ENCODE data around the gene LRP5. TPM values are rescaled to one million over a fixed set of nuclear protein-coding genes. Genes with fewer than 3 reads are reported as not detected.
A peak's percentile ranks its signal among the peaks of the same experiment; 100 is the strongest.

LRP5 gene
- polyA plus RNA-seq, 1 donor, result 109 TPM

DNA sequence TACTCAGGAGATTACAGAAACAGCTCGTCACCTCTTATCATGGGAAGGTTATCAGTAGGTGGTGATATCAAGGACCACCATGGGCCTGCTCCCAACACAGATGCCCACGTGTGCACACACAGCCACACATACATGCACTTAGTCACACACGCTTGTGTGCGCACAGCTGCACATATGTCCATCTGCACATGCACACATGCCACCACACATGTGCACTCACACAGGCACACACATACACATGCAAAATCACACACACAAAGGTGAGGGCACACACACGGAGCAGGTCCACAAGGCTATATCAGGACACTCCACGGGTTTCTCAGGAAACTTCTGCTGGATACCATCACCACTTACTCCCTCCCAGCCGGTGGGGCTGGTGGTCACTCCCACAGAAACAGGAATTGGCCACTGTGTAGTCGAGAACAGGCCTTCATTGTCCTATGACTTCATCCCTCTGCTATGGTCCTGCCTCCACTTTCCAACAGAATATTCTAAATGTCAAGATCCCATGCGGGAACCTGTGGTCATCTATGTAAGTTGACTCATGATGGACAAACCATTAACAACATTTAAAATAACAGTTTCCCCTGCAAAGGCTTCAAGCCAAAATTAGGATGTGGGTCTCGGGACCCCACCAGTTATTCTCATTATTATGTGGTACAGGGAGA lies 42.8 kb upstream of the LRP5 start:
- Histone ChIP-seq H3K36me3 (ENCODE audit: control insufficient read depth, insufficient read depth, low read length) (peaks cover 41% of the 10 kb centered on the region), H3K9me3 (ENCODE audit: control insufficient read depth, low read depth, low read length) (no peaks in the 10 kb centered on the region), H3K4me3 (ENCODE audit: low read length) (no peak overlapping the region), H3K27ac (ENCODE audit: low read length) (peak overlapping the region; percentile 95), H3K4me1 (ENCODE audit: control insufficient read depth, insufficient read depth, low read length) (peaks cover 15% of the 10 kb centered on the region), H3K27me3 (ENCODE audit: control insufficient read depth, insufficient read depth, low read length) (no peaks in the 10 kb centered on the region)
- no peak for DNase-seq
- WGBS (ENCODE audit: insufficient coverage, low lambda C conversion rate), result no CpG with 5 or more reads among the region's 10 CpGs

DNA sequence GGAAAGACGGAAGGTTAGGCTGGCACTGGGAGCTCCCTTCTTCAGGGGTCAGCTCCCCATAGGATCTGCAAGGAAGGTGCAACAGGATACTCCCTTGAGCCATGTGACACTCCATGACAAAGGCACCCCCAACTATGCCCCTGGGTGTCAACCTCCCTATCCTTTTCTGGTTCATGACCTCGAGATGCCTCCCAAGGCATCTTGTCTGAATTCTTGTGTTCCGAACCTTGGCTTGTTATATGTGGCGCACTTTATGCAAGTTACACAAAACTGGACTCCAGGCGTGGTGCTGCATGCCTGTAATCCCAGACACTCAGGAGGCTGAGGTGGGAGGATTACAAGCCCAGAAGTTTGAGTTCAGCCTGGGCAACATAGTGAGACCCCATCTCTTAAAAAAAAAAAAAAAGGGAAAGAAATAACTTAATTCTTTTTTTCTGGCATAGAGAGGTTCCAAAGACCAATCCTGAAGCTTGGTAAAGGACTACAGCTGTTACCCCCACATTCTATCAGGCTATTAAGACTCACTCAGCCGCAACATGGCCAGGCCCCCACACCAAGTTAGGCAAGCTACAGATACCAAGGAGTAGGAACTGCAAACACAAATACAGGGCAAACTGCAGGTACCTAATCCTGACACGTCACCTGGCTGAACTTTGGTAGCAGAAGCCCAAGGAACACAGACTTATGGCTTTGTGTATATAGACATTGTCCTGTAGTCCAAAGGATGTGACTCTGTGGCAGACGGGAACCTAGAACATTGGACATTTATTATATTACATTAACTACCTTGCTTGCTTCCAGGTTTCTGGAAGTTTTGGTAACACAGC lies 42.0 kb upstream of the LRP5 start:
- H3K9me3 ChIP-seq (ENCODE audit: control insufficient read depth, low read depth, low read length), result no peaks in the 10 kb centered on the region
- H3K27ac ChIP-seq (ENCODE audit: low read length), result peak overlapping the region; percentile 95
- peak; percentile 84 to 92 for DNase-seq
- peak overlapping the region; percentile 96 for H3K4me3 ChIP-seq (ENCODE audit: low read length)
- H3K27me3 ChIP-seq (ENCODE audit: control insufficient read depth, insufficient read depth, low read length), result no peaks in the 10 kb centered on the region
- peaks cover 33% of the 10 kb centered on the region for H3K36me3 ChIP-seq (ENCODE audit: control insufficient read depth, insufficient read depth, low read length)
- H3K4me1 ChIP-seq (ENCODE audit: control insufficient read depth, insufficient read depth, low read length), result peaks cover 15% of the 10 kb centered on the region
- WGBS (ENCODE audit: insufficient coverage, low lambda C conversion rate), result no CpG with 5 or more reads among the region's 8 CpGs

DNA sequence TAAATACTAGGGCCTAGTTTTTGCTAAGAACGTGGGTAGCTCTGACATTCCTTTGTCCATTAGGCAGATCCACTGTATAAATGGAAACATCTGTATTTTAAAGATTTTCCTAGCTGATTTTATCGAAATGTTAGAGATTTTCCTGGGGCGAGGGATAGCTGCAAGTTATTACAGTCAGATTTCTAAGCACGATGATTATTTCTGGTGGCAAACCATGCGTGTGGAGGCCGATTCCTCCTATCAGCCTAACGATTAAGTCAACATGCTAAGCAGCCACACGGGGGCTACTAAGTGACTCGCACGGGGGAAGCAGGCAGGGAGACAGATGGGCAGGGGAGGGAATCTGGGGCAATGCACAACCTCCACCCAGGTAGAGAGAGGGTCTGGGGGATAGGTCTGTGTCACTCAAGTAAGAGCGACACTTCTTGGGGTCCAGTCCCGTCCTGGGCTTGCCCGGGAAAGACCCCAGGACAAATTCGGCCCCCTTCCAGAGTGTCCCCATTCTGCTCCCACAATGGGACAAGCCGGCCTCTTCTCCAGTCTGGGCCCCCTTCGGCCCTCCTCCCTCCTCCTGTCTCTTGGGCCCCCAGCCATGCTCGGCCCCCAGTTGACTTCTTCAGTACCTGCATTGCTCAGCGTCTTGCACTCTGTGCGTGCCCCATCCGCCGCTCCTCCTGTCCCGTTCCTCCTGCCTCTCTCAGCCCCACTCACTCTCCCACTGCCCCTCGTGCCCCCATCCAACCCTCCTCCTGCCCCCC lies 41.2 kb upstream of the LRP5 start:
- Histone ChIP-seq H3K9me3 (ENCODE audit: control insufficient read depth, low read depth, low read length) (no peaks in the 10 kb centered on the region), H3K27me3 (ENCODE audit: control insufficient read depth, insufficient read depth, low read length) (no peaks in the 10 kb centered on the region), H3K27ac (ENCODE audit: low read length) (peak overlapping the region; percentile 95), H3K36me3 (ENCODE audit: control insufficient read depth, insufficient read depth, low read length) (peaks cover 25% of the 10 kb centered on the region), H3K4me3 (ENCODE audit: low read length) (peak overlapping the region; percentile 96), H3K4me1 (ENCODE audit: control insufficient read depth, insufficient read depth, low read length) (peaks cover 15% of the 10 kb centered on the region)
- peak; percentile 40 to 68 for DNase-seq
- no CpG with 5 or more reads among the region's 23 CpGs for WGBS (ENCODE audit: insufficient coverage, low lambda C conversion rate)

DNA sequence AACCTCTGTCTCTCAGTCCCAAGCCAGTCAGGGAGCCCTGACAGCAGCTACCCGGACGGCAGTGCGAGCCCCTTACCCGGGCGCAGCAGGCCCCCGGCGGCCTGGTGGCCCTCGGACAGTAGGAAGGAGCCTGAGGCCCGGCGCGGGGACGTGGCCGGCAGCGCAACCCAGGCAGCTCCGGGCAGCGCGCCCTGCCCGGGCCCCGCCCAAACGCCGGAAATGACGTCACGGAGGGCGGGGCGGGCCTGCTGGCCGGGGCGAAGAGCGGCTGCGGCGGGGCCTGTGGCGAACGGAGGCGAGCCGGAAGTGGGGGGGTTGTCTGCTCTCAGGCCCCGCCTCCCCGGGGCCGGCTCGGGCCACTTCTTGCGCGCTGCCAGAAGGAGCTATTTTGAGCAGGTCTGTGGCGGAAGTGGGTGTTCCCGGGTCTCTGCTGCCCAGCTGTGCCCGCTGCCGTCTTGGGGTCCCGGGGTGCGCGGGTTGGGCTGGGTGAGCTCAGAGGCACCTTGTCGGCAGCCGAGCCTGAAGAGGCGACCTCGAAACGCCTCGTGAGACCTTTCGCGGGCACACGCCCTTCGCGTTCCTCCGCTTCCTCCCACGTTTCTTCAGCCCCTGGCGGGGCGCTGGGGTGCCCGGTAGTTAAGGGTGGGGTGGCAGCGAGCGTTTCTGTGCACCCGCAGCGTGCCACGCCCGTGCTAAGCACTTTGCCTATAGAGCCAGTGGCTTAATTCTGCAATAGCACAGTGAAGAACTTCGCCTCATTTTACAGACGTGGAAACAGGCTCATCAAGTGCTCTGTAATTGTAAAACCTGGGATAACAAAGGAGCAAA lies 40.4 kb upstream of the LRP5 start, which contains the start of gene C11orf24:
Gene C11orf24, minus strand, starts transcription at position 193 of the 828 bp plus-strand sequence. CDS start 8,206 bp downstream, outside the sequence.
- Histone ChIP-seq H3K9me3 (ENCODE audit: control insufficient read depth, low read depth, low read length) (no peaks in the 10 kb centered on the region), H3K27ac (ENCODE audit: low read length) (peak within 1 kb of the TSS; percentile 95), H3K36me3 (ENCODE audit: control insufficient read depth, insufficient read depth, low read length) (peaks cover 17% of the 10 kb centered on the region), H3K4me1 (ENCODE audit: control insufficient read depth, insufficient read depth, low read length) (peaks cover 15% of the 10 kb centered on the region), H3K27me3 (ENCODE audit: control insufficient read depth, insufficient read depth, low read length) (no peaks in the 10 kb centered on the region), H3K4me3 (ENCODE audit: low read length) (peak within 1 kb of the TSS; percentile 96)
- peak; percentile 93 to 97 for DNase-seq
- no CpG with 5 or more reads among the region's 71 CpGs for WGBS (ENCODE audit: insufficient coverage, low lambda C conversion rate)

DNA sequence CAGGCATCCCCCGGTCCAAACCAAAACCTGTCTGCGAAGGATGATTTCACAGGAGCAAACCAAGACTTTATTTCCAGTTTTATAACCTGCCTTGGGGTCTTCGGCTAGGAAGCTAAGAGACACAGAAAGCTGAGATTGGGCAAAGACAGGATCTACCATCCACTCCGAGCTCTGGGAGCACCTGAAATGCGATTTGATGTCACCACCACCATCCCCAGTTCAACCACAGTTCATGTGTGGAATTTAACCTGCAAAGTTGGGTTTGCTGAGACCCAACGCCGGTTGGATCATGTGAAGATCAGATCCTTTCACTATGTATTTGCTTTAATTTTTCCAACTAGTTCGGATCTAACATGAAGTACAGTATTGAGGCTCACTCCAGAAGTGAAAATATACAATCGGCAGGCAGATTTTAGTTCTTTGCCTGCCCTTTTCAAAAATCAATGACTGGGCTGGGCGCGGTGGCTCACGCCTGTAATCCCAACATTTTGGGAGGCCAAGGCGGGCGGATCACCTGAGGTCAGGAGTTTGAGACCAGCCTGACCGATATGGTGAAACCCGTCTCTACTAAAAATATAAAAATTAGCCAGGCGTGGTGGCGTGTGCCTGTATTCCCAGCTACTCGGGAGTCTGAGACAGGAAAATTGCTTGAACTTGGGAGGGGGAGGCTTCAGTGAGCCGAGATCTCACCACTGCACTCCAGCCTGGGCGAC lies 39.2 kb upstream of the LRP5 start:
- H3K9me3 ChIP-seq (ENCODE audit: control insufficient read depth, low read depth, low read length), result no peaks in the 10 kb centered on the region
- H3K4me1 ChIP-seq (ENCODE audit: control insufficient read depth, insufficient read depth, low read length), result peaks cover 15% of the 10 kb centered on the region
- no peaks in the 10 kb centered on the region for H3K27me3 ChIP-seq (ENCODE audit: control insufficient read depth, insufficient read depth, low read length)
- no peak for DNase-seq
- peaks cover 6% of the 10 kb centered on the region for H3K36me3 ChIP-seq (ENCODE audit: control insufficient read depth, insufficient read depth, low read length)
- 93% methylated on average over 3 of the region's 21 CpGs for WGBS (ENCODE audit: insufficient coverage, low lambda C conversion rate)
- H3K27ac ChIP-seq (ENCODE audit: low read length), result no peak overlapping the region
- no peak overlapping the region for H3K4me3 ChIP-seq (ENCODE audit: low read length)

DNA sequence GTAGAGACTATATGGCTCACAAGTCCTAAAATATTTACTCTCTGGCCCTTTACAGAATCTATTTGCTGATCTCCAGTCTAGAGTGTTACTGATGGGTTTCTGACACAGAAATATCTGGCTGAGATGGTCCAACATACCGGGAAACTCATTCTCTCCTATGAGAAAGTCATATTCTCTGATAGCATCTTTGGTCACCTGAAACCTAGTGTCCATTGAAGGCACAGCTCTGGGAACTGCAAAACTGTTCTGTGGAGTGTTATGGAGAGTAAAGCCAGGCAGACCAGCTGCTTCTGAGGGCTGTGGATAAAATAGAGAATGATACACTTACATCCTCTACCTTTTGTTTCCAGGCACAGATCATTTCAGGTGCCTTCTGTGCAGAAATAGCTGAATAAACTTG lies 38.1 kb upstream of the LRP5 start:
- DNase-seq, result no peak
- peaks cover 5% of the 10 kb centered on the region for H3K36me3 ChIP-seq (ENCODE audit: control insufficient read depth, insufficient read depth, low read length)
- WGBS (ENCODE audit: insufficient coverage, low lambda C conversion rate), result no CpG with 5 or more reads among the region's 1 CpG
- no peaks in the 10 kb centered on the region for H3K27me3 ChIP-seq (ENCODE audit: control insufficient read depth, insufficient read depth, low read length)
- H3K4me1 ChIP-seq (ENCODE audit: control insufficient read depth, insufficient read depth, low read length), result peaks cover 14% of the 10 kb centered on the region
- no peak overlapping the region for H3K27ac ChIP-seq (ENCODE audit: low read length)
- no peak overlapping the region for H3K4me3 ChIP-seq (ENCODE audit: low read length)
- H3K9me3 ChIP-seq (ENCODE audit: control insufficient read depth, low read depth, low read length), result no peaks in the 10 kb centered on the region

DNA sequence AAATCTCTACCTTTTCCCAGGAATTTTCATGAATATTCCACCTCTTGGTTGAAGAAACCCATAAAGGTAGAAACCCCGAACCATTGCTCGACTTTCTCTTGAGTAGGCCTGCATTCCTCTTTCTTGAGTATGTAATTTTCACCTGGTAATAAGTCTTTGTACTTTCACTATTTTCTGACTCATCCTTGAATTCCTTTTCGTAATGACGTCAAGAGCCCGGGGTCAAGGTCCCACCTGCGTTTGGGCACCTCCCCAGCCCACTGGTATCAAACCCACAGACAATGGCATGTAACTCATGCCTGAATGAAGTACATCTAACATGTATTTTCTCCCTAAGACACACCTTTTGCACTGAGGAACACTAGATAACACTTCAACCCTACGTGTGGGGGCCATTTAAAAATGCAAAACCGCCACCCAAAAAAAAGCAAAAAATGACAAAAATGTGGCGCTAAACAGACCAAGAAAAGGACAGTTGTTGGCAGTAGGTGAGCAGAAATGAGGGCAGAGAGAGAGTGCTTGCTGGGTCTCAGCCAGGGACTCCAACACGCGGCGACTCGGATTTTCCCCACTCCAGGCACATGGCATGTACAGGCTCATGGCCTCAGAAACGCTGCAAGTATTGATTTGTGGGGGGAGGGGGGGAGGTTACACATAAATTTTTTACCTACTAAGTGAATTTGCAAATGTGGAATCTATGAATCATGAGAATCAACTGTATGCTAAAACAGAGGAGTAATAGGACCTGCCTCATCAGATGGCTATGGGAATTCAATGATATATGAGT lies 36.5 kb upstream of the LRP5 start:
- Histone ChIP-seq H3K27me3 (ENCODE audit: control insufficient read depth, insufficient read depth, low read length) (no peaks in the 10 kb centered on the region), H3K9me3 (ENCODE audit: control insufficient read depth, low read depth, low read length) (no peaks in the 10 kb centered on the region), H3K27ac (ENCODE audit: low read length) (no peak overlapping the region), H3K36me3 (ENCODE audit: control insufficient read depth, insufficient read depth, low read length) (no peaks in the 10 kb centered on the region), H3K4me1 (ENCODE audit: control insufficient read depth, insufficient read depth, low read length) (peaks cover 2% of the 10 kb centered on the region), H3K4me3 (ENCODE audit: low read length) (no peak overlapping the region)
- DNase-seq, result no peak
- WGBS (ENCODE audit: insufficient coverage, low lambda C conversion rate), result 65% methylated on average over 2 of the region's 14 CpGs

DNA sequence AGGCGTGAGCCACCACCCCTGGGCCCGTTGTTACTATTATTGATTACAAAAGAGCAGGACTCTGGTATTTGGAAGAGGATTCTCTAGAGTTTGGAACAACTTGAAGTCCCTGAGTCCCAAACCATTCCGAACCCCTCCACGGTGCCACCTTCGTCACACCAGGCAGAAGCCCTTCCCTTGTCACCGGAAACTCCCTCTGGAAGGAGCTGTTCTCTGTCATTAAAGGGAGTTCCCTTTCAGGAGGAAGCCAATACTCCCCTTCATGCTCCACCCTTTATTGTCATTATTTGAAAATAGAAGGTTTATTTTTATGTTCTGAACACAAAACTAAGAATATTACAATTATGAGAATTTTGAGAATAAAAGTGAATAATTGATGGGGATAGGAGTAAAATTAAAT lies 35.5 kb upstream of the LRP5 start:
- Histone ChIP-seq H3K36me3 (ENCODE audit: control insufficient read depth, insufficient read depth, low read length) (no peaks in the 10 kb centered on the region), H3K4me3 (ENCODE audit: low read length) (no peak overlapping the region), H3K9me3 (ENCODE audit: control insufficient read depth, low read depth, low read length) (no peaks in the 10 kb centered on the region), H3K4me1 (ENCODE audit: control insufficient read depth, insufficient read depth, low read length) (peaks cover 2% of the 10 kb centered on the region), H3K27me3 (ENCODE audit: control insufficient read depth, insufficient read depth, low read length) (no peaks in the 10 kb centered on the region), H3K27ac (ENCODE audit: low read length) (no peak overlapping the region)
- DNase-seq, result no peak
- no CpG with 5 or more reads among the region's 6 CpGs for WGBS (ENCODE audit: insufficient coverage, low lambda C conversion rate)

DNA sequence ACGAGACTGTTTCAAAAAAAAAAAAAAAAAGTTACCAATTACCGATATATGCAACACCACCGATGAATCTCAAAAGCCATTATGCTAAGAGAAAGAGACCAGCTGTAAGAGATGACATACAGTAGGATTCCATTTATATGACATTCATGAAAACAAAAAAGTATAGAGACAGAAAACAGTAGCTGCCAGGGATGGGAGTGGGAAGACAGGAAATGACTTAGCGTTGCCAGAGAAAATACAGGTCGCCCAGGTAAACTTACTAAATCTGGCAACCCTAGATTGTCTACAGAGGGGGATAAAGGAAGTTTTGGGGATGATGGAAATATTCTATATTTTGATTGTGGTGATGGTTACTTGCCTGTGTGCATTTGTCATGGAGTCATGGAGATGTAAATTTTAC lies 32.7 kb upstream of the LRP5 start:
- no CpG with 5 or more reads among the region's 5 CpGs for WGBS (ENCODE audit: insufficient coverage, low lambda C conversion rate)
- H3K4me3 ChIP-seq (ENCODE audit: low read length), result no peak overlapping the region
- H3K27ac ChIP-seq (ENCODE audit: low read length), result no peak overlapping the region
- DNase-seq, result no peak
- no peaks in the 10 kb centered on the region for H3K4me1 ChIP-seq (ENCODE audit: control insufficient read depth, insufficient read depth, low read length)
- H3K36me3 ChIP-seq (ENCODE audit: control insufficient read depth, insufficient read depth, low read length), result no peaks in the 10 kb centered on the region
- no peaks in the 10 kb centered on the region for H3K9me3 ChIP-seq (ENCODE audit: control insufficient read depth, low read depth, low read length)
- H3K27me3 ChIP-seq (ENCODE audit: control insufficient read depth, insufficient read depth, low read length), result no peaks in the 10 kb centered on the region

All from large intestine (tissue), 3 donors.